ENCODE measurements around the gene FARS2. TPM values are rescaled to one million over a fixed set of nuclear protein-coding genes. Genes with fewer than 3 reads are reported as not detected.
"Not testable (repeated sequence)": the region's sequence is repeated elsewhere in the genome, so short reads cannot be mapped to it uniquely, and the experiment has no call there.

The FARS2 gene
- total RNA-seq, 4 donors from 2014 or later, result 16.4 to 26.1 (median 21.4) TPM

- peak overlapping the region in 1 of 4 donors; percentile 8 for H3K27ac ChIP-seq
- no peak for DNase-seq (ENCODE audit: low spot score in 2 of 2)
Observed at GRCh38 chr6:5695260-5696245, 434.2 kb downstream of the FARS2 start.

GRCh38 chr6:5697508-5697907 is 436.2 kb downstream of the FARS2 start:
- no peak for DNase-seq (ENCODE audit: low spot score in 2 of 2)
- Histone ChIP-seq H3K9me3 (no peaks in the 10 kb centered on the region), H3K27me3 (no peaks in the 10 kb centered on the region), H3K27ac (no peak overlapping the region), H3K4me3 (no peak overlapping the region), H3K4me1 (peaks cover 0 to 8% (median 0%) of the 10 kb centered on the region in 4 donors), H3K36me3 (no peaks in the 10 kb centered on the region)
- TF ChIP-seq CTCF (IDR thresholded peaks at IDR 0.05) (no peak), EP300 (IDR thresholded peaks at IDR 0.05) (no peak), POLR2A (IDR thresholded peaks at IDR 0.05) (no peak)

More at GRCh38 chr6:5695260-5696245, 434.2 kb downstream of the FARS2 start:
- H3K36me3 ChIP-seq, result peaks cover 0 to 6% (median 0%) of the 10 kb centered on the region in 3 donors
- WGBS, 2 donors, result 59 to 62% methylated on average over 12 of the region's 12 CpGs
- no peaks in the 10 kb centered on the region for H3K27me3 ChIP-seq
- H3K4me3 ChIP-seq, result no peak overlapping the region
- H3K9me3 ChIP-seq, result peaks cover 0 to 8% (median 0%) of the 10 kb centered on the region in 4 donors
- peak in 1 of 2 donors; percentile 33 for TF ChIP-seq EP300 (IDR thresholded peaks at IDR 0.05)
- TF ChIP-seq CTCF (IDR thresholded peaks at IDR 0.05), result no peak
- no peak for TF ChIP-seq POLR2A (IDR thresholded peaks at IDR 0.05)
- H3K4me1 ChIP-seq, result peaks cover 0 to 8% (median 0%) of the 10 kb centered on the region in 4 donors

GRCh38 chr6:5698318-5698717 is 437.0 kb downstream of the FARS2 start:
- no peaks in the 10 kb centered on the region for H3K9me3 ChIP-seq
- H3K4me3 ChIP-seq, result no peak overlapping the region
- no peaks in the 10 kb centered on the region for H3K36me3 ChIP-seq
- H3K4me1 ChIP-seq, result peaks cover 0 to 8% (median 0%) of the 10 kb centered on the region in 4 donors
- TF ChIP-seq EP300 (IDR thresholded peaks at IDR 0.05), result no peak
- TF ChIP-seq CTCF (IDR thresholded peaks at IDR 0.05), result no peak
- TF ChIP-seq POLR2A (IDR thresholded peaks at IDR 0.05), result no peak
- no peak overlapping the region for H3K27ac ChIP-seq
- DNase-seq (ENCODE audit: low spot score in 2 of 2), result no peak
- 95% methylated on average over 4 of the region's 4 CpGs for WGBS, 2 donors
- no peaks in the 10 kb centered on the region for H3K27me3 ChIP-seq

GRCh38 chr6:5699064-5699463 is 437.8 kb downstream of the FARS2 start:
- not testable (repeated sequence) for H3K4me1 ChIP-seq; H3K27ac ChIP-seq; DNase-seq (ENCODE audit: low spot score in 2 of 2); H3K27me3 ChIP-seq; H3K4me3 ChIP-seq; H3K36me3 ChIP-seq; H3K9me3 ChIP-seq
- peak in 1 of 2 donors; percentile 40 for TF ChIP-seq EP300 (IDR thresholded peaks at IDR 0.05)

- H3K4me3 ChIP-seq, result no peak overlapping the region
- no peaks in the 10 kb centered on the region for H3K4me1 ChIP-seq
- H3K36me3 ChIP-seq, result peaks cover 0 to 3% (median 0%) of the 10 kb centered on the region in 3 donors
- no peak for DNase-seq (ENCODE audit: low spot score in 2 of 2)
- H3K9me3 ChIP-seq, result no peaks in the 10 kb centered on the region
- no peak overlapping the region for H3K27ac ChIP-seq
- WGBS, 2 donors, result 63 to 72% methylated on average over 8 to 14 of the region's 14 CpGs
- H3K27me3 ChIP-seq, result no peaks in the 10 kb centered on the region
- no peak for TF ChIP-seq POLR2A (IDR thresholded peaks at IDR 0.05)
- TF ChIP-seq EP300 (IDR thresholded peaks at IDR 0.05), result no peak
- TF ChIP-seq CTCF (IDR thresholded peaks at IDR 0.05), result no peak
Observed at GRCh38 chr6:5701174-5701573, 439.9 kb downstream of the FARS2 start.
